ENCODE results near the gene RPAP3. TPM values are rescaled to one million over a fixed set of nuclear protein-coding genes. Genes with fewer than 3 reads are reported as not detected.
A peak's percentile ranks its signal among the peaks of the same experiment; 100 is the strongest.

The RPAP3 gene
- polyA plus RNA-seq, 1 donor from 2014 or later = 39.7 TPM

- no peaks in the 10 kb centered on the region for H4K20me1 ChIP-seq (ENCODE audit: insufficient read depth)
- H3K27ac ChIP-seq (ENCODE audit: low read length) = no peak overlapping the region
- H3K4me2 ChIP-seq (ENCODE audit: low read length) = no peak overlapping the region
- no peak overlapping the region for H2AFZ ChIP-seq (ENCODE audit: low read depth, low read length)
- no peaks in the 10 kb centered on the region for H3K79me2 ChIP-seq (replicated peaks; ENCODE audit: insufficient read depth, low read length)
- H3K4me3 ChIP-seq (ENCODE audit: low read length) = no peak overlapping the region
- no peak overlapping the region for H3K9ac ChIP-seq (ENCODE audit: low read length)
- H3K9me2 ChIP-seq (ENCODE audit: insufficient read depth, low read length) = no peaks in the 10 kb centered on the region
- H3K9me3 ChIP-seq (ENCODE audit: low read length) = no peaks in the 10 kb centered on the region
- H3K27me3 ChIP-seq (ENCODE audit: insufficient read depth, low read depth, low read length) = no peaks in the 10 kb centered on the region
- H3F3A ChIP-seq (ENCODE audit: insufficient read depth, low read length, poor library complexity, severe bottlenecking) = no peaks in the 10 kb centered on the region
- TF ChIP-seq SMC3 (conservative IDR thresholded peaks at IDR 0.05; ENCODE audit: poor library complexity) = no peak
- TF ChIP-seq, protein P1, sequence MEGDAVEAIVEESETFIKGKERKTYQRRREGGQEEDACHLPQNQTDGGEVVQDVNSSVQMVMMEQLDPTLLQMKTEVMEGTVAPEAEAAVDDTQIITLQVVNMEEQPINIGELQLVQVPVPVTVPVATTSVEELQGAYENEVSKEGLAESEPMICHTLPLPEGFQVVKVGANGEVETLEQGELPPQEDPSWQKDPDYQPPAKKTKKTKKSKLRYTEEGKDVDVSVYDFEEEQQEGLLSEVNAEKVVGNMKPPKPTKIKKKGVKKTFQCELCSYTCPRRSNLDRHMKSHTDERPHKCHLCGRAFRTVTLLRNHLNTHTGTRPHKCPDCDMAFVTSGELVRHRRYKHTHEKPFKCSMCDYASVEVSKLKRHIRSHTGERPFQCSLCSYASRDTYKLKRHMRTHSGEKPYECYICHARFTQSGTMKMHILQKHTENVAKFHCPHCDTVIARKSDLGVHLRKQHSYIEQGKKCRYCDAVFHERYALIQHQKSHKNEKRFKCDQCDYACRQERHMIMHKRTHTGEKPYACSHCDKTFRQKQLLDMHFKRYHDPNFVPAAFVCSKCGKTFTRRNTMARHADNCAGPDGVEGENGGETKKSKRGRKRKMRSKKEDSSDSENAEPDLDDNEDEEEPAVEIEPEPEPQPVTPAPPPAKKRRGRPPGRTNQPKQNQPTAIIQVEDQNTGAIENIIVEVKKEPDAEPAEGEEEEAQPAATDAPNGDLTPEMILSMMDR (IDR thresholded peaks at IDR 0.05; ENCODE audit: poor library complexity, severe bottlenecking) = no peak
- no peak for TF ChIP-seq MXI1 (conservative IDR thresholded peaks at IDR 0.05; ENCODE audit: poor library complexity, severe bottlenecking)
- TF ChIP-seq POLR2AphosphoS5 (IDR thresholded peaks at IDR 0.05) = no peak
- TF ChIP-seq EZH2 (IDR thresholded peaks at IDR 0.05; ENCODE audit: borderline replicate concordance, insufficient read depth, low read length, poor library complexity, severe bottlenecking) = no peak
- no peak for TF ChIP-seq EP300 (conservative IDR thresholded peaks at IDR 0.05; ENCODE audit: poor library complexity, severe bottlenecking)
- no peak for TF ChIP-seq TAF1 (IDR thresholded peaks at IDR 0.05; ENCODE audit: low read depth)
- TF ChIP-seq, protein P2, sequence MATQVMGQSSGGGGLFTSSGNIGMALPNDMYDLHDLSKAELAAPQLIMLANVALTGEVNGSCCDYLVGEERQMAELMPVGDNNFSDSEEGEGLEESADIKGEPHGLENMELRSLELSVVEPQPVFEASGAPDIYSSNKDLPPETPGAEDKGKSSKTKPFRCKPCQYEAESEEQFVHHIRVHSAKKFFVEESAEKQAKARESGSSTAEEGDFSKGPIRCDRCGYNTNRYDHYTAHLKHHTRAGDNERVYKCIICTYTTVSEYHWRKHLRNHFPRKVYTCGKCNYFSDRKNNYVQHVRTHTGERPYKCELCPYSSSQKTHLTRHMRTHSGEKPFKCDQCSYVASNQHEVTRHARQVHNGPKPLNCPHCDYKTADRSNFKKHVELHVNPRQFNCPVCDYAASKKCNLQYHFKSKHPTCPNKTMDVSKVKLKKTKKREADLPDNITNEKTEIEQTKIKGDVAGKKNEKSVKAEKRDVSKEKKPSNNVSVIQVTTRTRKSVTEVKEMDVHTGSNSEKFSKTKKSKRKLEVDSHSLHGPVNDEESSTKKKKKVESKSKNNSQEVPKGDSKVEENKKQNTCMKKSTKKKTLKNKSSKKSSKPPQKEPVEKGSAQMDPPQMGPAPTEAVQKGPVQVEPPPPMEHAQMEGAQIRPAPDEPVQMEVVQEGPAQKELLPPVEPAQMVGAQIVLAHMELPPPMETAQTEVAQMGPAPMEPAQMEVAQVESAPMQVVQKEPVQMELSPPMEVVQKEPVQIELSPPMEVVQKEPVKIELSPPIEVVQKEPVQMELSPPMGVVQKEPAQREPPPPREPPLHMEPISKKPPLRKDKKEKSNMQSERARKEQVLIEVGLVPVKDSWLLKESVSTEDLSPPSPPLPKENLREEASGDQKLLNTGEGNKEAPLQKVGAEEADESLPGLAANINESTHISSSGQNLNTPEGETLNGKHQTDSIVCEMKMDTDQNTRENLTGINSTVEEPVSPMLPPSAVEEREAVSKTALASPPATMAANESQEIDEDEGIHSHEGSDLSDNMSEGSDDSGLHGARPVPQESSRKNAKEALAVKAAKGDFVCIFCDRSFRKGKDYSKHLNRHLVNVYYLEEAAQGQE (IDR thresholded peaks at IDR 0.05; ENCODE audit: borderline replicate concordance) = no peak
- TF ChIP-seq RAD21 (conservative IDR thresholded peaks at IDR 0.05) = no peak
- H3K36me3 ChIP-seq (ENCODE audit: insufficient read depth, low read length) = no peaks in the 10 kb centered on the region
Measured at GRCh38 chr12:47743311-47743860, 37.6 kb upstream of the RPAP3 start.

DNA sequence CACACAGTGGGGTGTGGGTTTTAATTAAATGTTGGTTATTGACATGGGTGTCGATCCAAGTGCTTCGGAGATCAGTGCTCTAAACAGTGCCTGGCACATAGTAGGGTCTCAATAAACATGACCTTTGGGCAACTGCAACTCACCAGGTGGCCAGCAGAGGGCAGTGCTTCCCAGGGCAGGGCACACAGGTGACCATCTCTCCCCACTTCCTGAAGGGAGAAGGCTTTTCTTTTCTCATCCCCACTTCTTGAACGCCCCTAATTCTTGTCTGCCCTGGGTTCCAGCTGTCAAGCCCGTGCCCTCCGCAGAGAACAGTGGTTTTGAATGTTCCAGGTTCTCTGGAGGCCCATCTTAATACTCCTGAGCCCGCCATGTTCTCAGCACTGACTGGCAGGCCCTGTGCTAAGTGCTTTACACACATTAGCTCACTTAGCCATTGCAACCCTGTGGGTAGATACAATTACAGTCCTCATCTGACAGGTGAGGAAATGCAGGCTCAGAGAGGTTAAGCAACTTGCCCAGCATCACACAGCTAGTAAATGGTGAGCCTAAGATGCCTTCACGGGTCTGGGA is 36.5 kb upstream of the RPAP3 start:
- Histone ChIP-seq H4K20me1 (ENCODE audit: insufficient read depth) (no peaks in the 10 kb centered on the region), H3F3A (ENCODE audit: insufficient read depth, low read length, poor library complexity, severe bottlenecking) (no peaks in the 10 kb centered on the region), H3K79me2 (replicated peaks; ENCODE audit: insufficient read depth, low read length) (no peaks in the 10 kb centered on the region), H3K27ac (ENCODE audit: low read length) (no peak overlapping the region), H3K9me2 (ENCODE audit: insufficient read depth, low read length) (no peaks in the 10 kb centered on the region), H3K4me2 (ENCODE audit: low read length) (no peak overlapping the region), H2AFZ (ENCODE audit: low read depth, low read length) (no peak overlapping the region), H3K27me3 (ENCODE audit: insufficient read depth, low read depth, low read length) (no peaks in the 10 kb centered on the region), H3K36me3 (ENCODE audit: insufficient read depth, low read length) (no peaks in the 10 kb centered on the region), H3K4me3 (ENCODE audit: low read length) (no peak overlapping the region), H3K9me3 (ENCODE audit: low read length) (no peaks in the 10 kb centered on the region), H3K9ac (ENCODE audit: low read length) (no peak overlapping the region)
- TF ChIP-seq TAF1 (IDR thresholded peaks at IDR 0.05; ENCODE audit: low read depth) (no peak), EZH2 (IDR thresholded peaks at IDR 0.05; ENCODE audit: borderline replicate concordance, insufficient read depth, low read length, poor library complexity, severe bottlenecking) (no peak), POLR2AphosphoS5 (IDR thresholded peaks at IDR 0.05) (no peak), EP300 (conservative IDR thresholded peaks at IDR 0.05; ENCODE audit: poor library complexity, severe bottlenecking) (no peak), SMC3 (conservative IDR thresholded peaks at IDR 0.05; ENCODE audit: poor library complexity) (peak; percentile 41), RAD21 (conservative IDR thresholded peaks at IDR 0.05) (peak; percentile 43), MXI1 (conservative IDR thresholded peaks at IDR 0.05; ENCODE audit: poor library complexity, severe bottlenecking) (no peak)
- TF ChIP-seq, protein P1 (IDR thresholded peaks at IDR 0.05; ENCODE audit: poor library complexity, severe bottlenecking) = peak; percentile 56
- TF ChIP-seq, protein P2 (IDR thresholded peaks at IDR 0.05; ENCODE audit: borderline replicate concordance) = no peak
